ENCODE results near the gene IL23A.

DNA sequence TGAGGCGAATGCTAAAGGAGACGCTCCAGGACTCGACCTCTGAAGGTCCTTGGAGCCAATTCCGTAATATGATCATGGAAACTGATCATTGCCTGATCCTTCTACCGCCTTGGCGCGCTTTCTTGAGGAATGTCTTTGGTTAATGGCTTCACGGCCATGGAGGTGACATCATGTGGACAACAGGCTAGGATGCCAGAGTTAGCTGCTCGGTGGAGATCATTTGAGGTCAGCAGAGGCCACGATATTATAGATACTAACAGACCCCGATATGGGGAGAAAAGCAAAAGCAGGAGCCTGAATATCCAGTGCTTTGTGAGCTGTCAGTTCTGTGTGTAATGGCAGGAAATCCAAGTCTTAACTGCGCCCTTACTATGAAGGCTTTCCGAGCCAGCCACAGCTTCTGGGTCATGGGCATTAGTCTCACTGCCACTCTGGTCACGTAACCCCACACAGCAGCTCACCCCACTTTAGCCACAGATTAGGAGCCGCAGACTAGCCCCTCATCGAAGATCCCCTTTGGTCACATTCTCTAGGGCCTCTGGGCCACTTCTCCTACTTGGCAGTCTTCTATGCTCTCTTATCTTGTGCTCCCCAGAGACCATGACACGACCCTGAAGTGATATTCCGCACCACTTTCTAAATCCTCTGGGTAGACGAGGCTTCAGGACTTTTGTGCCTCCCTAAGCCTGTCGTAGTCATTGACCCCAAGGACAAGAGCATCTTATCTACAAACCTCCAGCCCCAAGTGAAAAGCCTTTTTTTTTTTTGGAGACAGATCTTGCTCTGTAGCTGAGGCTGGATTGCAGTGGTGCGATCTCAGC is 37.8 kb upstream of the IL23A start:
- TF ChIP-seq, protein P1, sequence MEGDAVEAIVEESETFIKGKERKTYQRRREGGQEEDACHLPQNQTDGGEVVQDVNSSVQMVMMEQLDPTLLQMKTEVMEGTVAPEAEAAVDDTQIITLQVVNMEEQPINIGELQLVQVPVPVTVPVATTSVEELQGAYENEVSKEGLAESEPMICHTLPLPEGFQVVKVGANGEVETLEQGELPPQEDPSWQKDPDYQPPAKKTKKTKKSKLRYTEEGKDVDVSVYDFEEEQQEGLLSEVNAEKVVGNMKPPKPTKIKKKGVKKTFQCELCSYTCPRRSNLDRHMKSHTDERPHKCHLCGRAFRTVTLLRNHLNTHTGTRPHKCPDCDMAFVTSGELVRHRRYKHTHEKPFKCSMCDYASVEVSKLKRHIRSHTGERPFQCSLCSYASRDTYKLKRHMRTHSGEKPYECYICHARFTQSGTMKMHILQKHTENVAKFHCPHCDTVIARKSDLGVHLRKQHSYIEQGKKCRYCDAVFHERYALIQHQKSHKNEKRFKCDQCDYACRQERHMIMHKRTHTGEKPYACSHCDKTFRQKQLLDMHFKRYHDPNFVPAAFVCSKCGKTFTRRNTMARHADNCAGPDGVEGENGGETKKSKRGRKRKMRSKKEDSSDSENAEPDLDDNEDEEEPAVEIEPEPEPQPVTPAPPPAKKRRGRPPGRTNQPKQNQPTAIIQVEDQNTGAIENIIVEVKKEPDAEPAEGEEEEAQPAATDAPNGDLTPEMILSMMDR (IDR thresholded peaks at IDR 0.05; ENCODE audit: borderline replicate concordance, extremely low read depth, low read length, poor library complexity, severe bottlenecking) = no peak
- TF ChIP-seq EZH2 (IDR thresholded peaks at IDR 0.05; ENCODE audit: borderline replicate concordance, low read depth, low read length, severe bottlenecking) = no peak

All from DND-41 (cell line).